ENCODE data around the gene IL1RL2. TPM values are rescaled to one million over a fixed set of nuclear protein-coding genes. Genes with fewer than 3 reads are reported as not detected.

Gene IL1RL2
- total RNA-seq, 1 experiment from 2014 or later = not detected

DNA sequence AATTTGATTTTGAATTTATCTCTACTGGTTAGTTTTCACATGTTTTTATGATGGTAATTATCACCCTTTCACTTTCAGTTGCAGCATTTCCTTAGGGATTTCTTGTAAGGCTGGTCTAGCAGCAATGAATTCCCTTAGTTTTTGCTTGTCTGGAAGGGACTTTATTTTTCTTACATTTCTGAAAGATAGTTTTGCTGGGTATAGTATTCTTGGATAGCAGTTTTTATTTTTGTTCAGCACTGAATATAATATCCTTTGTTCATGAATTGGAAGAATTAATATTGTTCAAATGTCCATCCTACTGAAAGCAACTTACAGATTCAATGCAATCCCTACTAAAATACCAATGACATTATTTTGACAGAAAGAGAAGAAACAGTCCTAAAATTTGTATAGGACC is 30.2 kb downstream of the IL1RL2 start:
- no peak for DNase-seq (ENCODE audit: low read depth, low spot score)
- POLR2A ChIA-PET = no interaction called here
- in situ Hi-C loops (cut with HindIII; ENCODE audit: low pct_unique_long_range_greater_than_20kb, low sequenced_read_pairs) = no loop called here

DNA sequence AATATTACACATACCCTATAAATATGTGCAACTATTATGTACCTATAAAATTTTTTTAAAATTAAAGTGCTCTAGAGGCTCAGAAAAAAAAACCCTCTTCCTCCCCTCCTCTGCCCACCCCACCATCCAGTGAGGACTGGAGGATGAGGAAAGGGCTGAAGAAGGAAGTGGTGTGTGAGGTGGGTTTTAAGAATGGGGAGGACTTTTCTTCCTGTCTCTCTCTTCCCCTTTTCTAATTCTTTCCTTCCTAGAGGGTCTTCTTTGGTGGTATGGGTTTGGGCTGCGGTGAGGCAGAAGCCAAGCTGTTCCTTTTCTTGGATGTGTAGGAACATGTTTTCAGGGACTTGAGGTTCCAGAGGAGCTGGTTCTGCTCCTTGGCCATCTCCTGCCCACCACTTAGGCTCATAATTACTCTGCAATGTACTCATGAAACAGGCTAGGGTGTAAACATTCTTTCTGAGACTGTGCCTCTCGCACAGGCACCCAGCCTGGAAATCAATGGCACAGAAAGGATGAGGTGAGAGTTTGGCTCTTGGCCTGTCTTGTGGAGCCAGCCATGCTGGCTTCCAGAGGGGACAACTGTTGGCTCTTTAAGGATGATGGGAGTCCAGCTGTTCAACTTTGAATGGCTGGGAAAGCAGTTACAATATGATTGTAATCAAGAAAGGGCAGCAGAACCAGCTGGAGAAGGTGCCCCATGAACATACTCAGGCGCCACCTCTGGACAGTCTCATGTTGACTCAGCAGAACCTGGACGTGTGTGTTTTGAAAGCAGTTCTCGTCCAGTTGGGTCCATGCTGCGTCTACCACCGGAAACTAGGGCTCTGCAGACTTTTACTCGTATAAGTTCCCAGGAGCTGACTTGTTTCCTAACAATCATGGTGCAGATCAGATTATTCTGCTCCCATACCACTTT is 38.3 kb downstream of the IL1RL2 start:
- no peaks in the 10 kb centered on the region for H3K36me3 ChIP-seq (ENCODE audit: control insufficient read depth, insufficient read depth, low read length)
- intact Hi-C loops (cut with micrococcal nuclease; ENCODE audit: unreplicated experiment) (no loop called here), in situ Hi-C loops (cut with HindIII; ENCODE audit: low pct_unique_long_range_greater_than_20kb, low sequenced_read_pairs) (no loop called here)
- no peaks in the 10 kb centered on the region for H3K27me3 ChIP-seq (ENCODE audit: control insufficient read depth, insufficient read depth, low read length)
- H3K27ac ChIP-seq (ENCODE audit: low read length) = no peak overlapping the region
- CTCF ChIA-PET = no interaction called here
- DNase-seq (ENCODE audit: low read depth, low spot score) (no peak), ATAC-seq (no peak)
- no peaks in the 10 kb centered on the region for H3K9me3 ChIP-seq (ENCODE audit: control insufficient read depth, insufficient read depth, low read depth, low read length)
- H3K4me1 ChIP-seq (ENCODE audit: control insufficient read depth, insufficient read depth, low read length) = peaks cover 7% of the 10 kb centered on the region; the same call in 1 of the 2 replicates
- BruUV-seq (replicated peaks) = no TSS peak
- no peak overlapping the region for H3K4me3 ChIP-seq (ENCODE audit: low read depth in 2 of 2, low read length in 2 of 2)
- POLR2A ChIA-PET = no interaction called here
- no peak for TF ChIP-seq REST (IDR thresholded peaks at IDR 0.05; ENCODE audit: insufficient read depth in 1 of 2, low read depth in 2 of 2, low read length in 1 of 2)
- no peak for TF ChIP-seq SIN3A (IDR thresholded peaks at IDR 0.05; ENCODE audit: borderline replicate concordance, insufficient read depth, low read depth, low read length)
- no peak for TF ChIP-seq TCF7L2 (IDR thresholded peaks at IDR 0.05; ENCODE audit: low read depth, low read length)
- no peak for TF ChIP-seq POLR2AphosphoS5 (IDR thresholded peaks at IDR 0.05; ENCODE audit: low read depth, low read length)
- TF ChIP-seq, protein P1, sequence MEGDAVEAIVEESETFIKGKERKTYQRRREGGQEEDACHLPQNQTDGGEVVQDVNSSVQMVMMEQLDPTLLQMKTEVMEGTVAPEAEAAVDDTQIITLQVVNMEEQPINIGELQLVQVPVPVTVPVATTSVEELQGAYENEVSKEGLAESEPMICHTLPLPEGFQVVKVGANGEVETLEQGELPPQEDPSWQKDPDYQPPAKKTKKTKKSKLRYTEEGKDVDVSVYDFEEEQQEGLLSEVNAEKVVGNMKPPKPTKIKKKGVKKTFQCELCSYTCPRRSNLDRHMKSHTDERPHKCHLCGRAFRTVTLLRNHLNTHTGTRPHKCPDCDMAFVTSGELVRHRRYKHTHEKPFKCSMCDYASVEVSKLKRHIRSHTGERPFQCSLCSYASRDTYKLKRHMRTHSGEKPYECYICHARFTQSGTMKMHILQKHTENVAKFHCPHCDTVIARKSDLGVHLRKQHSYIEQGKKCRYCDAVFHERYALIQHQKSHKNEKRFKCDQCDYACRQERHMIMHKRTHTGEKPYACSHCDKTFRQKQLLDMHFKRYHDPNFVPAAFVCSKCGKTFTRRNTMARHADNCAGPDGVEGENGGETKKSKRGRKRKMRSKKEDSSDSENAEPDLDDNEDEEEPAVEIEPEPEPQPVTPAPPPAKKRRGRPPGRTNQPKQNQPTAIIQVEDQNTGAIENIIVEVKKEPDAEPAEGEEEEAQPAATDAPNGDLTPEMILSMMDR (IDR thresholded peaks at IDR 0.05) = no peak

More for the DNA sequence above, 30.2 kb downstream of the IL1RL2 start:
- CTCF ChIA-PET = no interaction called here
- no peak for TF ChIP-seq REST (IDR thresholded peaks at IDR 0.05; ENCODE audit: insufficient read depth in 1 of 2, low read depth in 2 of 2, low read length in 1 of 2)
- TF ChIP-seq, protein P1 (IDR thresholded peaks at IDR 0.05) = no peak
- TF ChIP-seq SIN3A (IDR thresholded peaks at IDR 0.05; ENCODE audit: borderline replicate concordance, insufficient read depth, low read depth, low read length) = no peak
- TF ChIP-seq TCF7L2 (IDR thresholded peaks at IDR 0.05; ENCODE audit: low read depth, low read length) = no peak
- no peak for TF ChIP-seq POLR2AphosphoS5 (IDR thresholded peaks at IDR 0.05; ENCODE audit: low read depth, low read length)
- Histone ChIP-seq H3K27ac (ENCODE audit: low read length) (no peak overlapping the region), H3K27me3 (ENCODE audit: control insufficient read depth, insufficient read depth, low read length) (no peaks in the 10 kb centered on the region), H3K4me1 (ENCODE audit: control insufficient read depth, insufficient read depth, low read length) (no peaks in the 10 kb centered on the region), H3K9me3 (ENCODE audit: control insufficient read depth, insufficient read depth, low read depth, low read length) (peaks cover 15% of the 10 kb centered on the region; the same call in 1 of the 2 replicates), H3K36me3 (ENCODE audit: control insufficient read depth, insufficient read depth, low read length) (no peaks in the 10 kb centered on the region), H3K4me3 (ENCODE audit: low read depth in 2 of 2, low read length in 2 of 2) (no peak overlapping the region)
- intact Hi-C loops (cut with micrococcal nuclease; ENCODE audit: unreplicated experiment) = no loop called here
- BruUV-seq (replicated peaks) = no TSS peak
- ATAC-seq = no peak
